GM21529 (cell line): ENCODE results near the gene ARHGEF1.

Source experiments
- ATAC-seq: cut with Tn5 transposase; IDR thresholded peaks from one replicate; pipeline ENCODE4 v1.9.1; 2021; ENCODE audit not compliant: unreplicated experiment

ARHGEF1 gene

DNA sequence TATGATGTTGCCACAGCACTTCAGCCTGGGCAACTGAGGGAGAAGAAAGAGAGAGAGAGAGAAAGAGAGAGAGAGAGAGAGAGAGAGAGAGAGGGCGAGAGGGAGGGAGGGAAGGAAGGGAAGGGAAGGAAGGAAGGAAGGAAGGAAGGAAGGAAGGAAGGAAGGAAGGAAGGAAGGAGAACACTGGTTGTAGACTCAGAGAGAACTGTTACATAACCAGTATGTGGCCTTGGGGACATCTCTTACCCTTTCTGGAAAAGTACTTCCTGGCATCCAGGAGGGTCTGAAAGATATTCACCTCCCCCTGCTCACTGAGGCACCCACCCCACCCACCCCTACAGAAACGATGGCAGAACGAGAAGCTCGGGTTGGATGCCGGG is 2.7 kb upstream of the ARHGEF1 start:
- ATAC-seq = no peak

DNA sequence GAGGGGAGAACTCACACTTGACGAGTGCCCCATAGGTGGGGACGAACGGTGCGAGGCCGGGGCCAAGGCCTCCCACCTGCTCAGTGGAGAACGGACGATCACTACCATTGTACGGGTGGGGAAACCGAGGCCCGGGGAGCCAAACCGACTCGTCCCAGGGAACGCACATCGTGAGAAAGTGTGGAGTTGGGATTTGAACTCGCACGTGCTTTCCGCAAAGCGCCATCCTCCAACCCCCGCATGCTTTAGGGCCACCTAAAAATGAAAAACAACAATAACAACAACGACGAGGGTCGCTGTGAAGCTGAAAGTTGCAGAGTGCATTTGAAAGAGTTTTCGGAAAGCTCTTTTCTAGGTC is 458 bp downstream of the ARHGEF1 start:
- ATAC-seq = no peak

DNA sequence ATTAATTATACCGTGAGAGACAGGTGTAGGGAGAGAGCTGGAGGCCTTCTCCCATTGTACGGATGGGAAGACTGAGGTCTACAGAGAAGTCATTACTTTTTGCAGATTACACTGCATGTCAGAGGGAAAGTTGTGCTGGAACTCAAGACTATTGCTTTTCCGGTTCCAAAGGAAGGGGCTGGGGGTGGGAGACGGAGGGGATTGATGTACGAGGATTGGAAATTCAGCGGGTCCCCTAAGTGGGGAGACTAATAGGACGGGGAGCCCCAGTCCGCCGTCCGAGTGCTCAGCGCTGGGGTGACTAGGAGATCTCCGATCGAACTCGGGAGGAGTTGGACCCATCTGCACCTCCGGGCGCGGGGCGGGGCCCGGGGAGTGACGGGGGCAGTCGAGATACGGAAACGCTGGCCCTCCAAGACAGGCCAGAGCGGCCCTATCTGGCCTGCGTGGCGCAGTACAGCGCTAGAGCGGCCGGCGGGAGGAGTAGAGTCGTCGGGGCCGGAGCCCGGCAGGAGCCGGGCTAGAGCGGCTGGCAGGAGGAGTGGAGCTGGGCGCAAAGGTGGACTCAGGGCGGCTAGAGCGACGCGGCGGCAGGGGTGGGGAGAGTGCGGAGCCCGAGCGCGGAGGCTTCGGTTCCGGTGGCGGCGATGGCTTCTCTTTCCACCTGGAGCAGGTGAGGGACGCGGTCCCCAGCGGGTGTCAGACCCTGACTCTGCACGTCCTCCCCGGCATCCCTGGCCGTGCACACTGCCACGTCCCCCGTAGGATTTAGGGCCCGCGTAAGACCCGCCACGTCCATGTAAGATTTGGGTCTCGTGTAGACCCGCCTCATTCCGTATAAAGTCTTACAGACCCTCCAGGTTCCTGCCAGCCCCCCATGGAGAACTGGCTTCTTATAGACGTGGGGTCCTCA is 1.1 kb downstream of the ARHGEF1 start:
- peak; percentile 78 for ATAC-seq

DNA sequence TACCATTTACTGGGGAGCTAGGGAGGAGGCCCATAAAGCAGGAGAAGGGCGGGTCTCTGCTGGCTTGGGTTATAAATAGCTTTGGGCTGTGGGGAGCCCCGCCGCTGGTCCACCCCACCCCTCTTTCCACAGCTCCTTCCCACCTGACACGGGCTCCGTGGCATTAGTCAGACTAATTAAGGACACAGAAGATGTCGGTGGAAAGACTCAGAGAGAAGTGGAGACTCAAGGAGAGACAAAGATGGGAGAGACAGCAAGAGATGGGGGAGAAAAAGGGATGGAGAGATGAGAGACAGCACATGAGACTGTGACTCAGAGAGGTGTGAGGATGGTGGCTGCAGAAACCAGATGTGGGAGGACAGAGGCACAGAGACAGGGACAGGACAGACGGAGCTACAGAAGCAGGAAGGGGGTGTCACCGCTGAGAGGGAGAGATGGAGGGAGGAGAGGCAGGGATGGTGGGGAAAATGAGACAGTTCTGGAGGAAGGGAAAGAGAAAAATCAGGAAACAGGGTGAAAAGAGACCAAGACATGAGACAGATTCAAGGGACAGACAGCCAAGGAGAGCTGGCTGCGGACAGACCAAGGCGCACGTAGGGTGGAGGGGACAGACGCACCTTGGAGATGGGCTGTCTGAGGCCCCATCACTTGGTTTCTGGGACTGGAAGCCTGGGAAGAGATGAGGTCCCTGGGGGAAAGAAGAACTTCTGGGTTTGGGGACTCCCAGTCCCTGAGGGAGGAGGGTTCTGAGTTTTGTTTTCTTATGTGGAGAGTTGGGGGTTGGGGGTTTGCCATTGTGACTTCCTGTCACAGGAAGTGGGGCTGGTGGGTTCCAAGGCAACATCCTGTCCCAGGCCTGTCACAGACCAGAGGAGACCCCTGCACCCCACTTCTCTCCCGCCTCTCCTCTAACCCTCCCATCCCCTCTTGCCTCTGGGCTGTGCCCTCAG is 4.1 kb downstream of the ARHGEF1 start:
- ATAC-seq = no peak

DNA sequence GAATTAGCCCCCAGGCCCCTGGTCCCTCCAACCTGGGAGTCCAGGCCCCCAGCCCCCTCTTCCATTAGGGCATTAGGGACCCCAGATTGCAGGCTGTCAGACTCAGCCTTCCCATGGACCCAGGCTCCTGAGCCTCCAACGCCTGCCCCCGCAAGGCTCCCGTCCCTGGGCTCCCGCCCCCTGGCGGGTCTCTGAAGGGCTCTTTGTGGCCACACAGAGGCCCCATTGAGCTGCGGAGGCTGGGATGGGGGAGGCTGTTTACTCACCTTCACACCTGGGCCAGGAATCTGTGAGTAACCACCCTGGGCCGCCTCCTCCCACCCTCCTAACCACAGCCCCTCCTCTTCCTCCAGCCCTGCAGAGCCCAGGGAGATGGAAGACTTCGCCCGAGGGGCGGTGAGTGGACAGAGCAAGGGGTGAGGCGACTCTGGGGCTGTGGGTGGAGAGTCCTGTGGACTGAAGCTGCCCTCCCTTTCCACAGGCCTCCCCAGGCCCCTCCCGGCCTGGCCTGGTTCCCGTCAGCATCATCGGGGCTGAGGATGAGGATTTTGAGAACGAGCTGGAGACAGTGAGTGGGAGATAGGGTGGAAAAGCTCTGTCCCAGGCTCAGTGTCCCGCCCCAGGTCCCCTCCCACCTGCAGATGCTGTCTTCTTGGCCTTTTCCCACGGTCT is 4.9 kb downstream of the ARHGEF1 start:
- no peak for ATAC-seq

DNA sequence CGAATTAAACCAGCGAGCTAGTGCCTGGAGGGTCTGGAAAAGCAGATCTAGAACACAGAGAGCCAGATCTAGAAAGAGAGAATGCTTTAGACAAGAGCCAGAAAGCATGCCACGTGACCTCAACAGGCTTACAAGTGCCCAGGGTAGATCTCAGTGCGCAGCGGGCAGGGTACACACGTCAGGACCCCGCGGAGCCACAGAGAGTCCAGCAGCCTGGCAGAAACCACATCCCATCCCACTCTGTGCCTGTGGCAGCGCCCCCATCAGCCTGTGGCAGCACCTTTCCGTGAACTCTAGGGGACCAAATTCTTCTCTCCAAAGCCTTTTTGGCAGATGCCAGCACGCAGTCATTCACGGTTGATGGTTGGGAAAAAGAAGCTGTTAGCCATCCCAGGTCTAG is 5.9 kb downstream of the ARHGEF1 start:
- ATAC-seq = no peak

DNA sequence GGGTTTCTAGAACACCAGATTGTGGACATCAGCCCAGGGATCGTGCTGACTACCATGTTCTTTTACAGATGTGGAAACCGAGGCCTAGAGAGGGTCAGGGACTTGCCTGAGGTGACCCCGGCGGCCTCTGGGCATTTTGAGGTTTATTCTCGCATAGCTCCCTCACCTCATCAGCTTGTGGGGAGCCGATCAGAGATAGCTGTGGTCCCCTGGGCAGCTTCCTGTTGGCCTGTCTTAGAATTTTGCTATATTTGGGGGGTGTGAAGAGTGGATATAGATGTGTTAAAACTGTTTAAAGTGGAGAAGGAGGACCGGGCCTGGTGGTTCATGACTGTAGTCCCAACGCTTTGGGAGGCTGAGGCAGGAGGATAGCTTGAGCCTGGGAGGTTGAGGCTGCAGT is 6.9 kb downstream of the ARHGEF1 start:
- no peak for ATAC-seq

DNA sequence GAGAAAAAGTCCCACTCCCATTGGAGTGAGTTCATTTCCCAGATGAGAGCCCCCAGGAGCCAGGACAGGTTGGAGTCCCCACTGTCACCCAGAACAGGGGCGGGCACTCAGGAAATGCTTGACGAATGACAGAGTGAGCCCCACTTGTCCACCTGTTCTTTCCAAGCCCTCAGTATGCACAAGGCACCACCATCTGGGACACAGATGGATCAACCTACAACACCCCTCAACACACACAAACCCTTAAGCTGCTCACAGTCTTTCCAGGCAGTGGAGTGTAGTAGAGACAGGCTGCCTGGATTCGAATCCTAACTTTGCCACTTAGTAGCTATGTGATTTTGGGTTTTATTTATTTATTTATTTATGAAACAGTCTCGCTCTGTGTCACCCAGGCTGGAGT is 8.0 kb downstream of the ARHGEF1 start:
- no peak for ATAC-seq

DNA sequence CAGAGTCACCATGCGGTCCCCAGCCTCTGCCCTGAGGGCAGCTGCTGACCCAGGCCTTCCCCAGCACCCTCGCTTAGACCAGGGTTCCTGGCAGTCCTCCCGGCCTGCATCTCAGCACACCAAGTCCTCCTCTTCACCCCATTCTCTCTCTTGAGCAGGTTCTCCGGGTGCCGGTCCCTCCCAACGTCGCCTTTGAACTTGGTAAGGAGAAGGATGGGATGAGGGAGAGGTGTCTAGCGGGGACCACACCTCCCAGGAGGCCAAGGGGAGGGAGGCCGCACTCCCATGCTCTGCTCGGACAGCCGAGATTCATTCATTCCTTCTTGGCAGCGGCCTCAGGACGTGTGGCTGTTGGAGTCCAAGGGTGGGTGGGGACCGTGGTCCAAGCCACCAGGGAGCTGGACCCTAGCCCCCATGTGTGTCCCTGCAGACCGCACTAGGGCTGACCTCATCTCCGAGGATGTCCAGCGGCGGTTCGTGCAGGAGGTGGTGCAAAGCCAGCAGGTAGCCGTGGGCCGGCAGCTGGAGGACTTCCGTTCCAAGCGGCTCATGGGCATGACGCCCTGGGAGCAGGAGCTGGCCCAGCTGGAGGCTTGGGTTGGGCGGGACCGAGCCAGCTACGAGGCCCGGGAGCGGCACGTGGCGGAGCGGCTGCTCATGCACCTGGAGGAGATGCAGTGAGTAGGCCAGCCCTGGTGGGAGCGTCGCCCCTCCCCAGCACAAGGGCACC is 9.4 kb downstream of the ARHGEF1 start:
- ATAC-seq = no peak

DNA sequence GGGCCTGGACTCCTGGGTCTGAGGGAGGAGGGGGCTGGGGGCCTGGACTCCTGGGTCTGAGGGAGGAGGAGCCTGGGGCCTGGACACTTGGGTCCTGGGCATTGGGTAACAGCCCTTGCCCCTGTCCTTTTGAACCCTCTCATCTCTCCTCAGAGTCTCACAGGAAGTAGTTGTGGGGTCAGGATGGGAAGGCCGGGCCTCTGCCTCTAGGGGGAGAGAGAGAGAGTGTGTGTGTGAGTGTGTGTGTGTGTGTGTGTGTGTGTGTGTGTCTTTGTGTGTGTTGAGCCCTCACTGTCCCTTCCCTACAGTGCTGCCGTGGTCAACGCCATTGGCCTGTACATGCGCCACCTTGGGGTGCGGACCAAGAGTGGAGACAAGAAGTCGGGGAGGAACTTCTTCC is 10.9 kb downstream of the ARHGEF1 start:
- ATAC-seq = no peak

DNA sequence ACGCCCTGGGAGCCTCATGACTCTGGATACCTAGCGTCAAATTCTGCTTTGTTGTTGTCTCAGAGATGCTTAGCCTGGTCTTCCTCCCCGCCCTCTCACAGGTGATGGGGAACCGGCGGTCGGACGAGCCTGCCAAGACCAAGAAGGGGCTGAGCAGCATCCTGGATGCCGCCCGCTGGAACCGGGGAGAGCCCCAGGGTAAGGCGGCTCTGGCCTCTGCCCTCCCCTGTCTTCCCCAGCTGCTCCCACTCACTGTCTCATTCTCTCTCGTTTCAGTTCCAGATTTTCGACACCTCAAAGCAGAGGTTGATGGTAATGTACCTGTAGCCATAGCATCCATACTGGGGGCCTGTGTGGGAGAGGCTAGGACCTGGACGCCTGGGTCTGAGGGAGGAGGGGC is 11.4 kb downstream of the ARHGEF1 start:
- ATAC-seq = no peak

DNA sequence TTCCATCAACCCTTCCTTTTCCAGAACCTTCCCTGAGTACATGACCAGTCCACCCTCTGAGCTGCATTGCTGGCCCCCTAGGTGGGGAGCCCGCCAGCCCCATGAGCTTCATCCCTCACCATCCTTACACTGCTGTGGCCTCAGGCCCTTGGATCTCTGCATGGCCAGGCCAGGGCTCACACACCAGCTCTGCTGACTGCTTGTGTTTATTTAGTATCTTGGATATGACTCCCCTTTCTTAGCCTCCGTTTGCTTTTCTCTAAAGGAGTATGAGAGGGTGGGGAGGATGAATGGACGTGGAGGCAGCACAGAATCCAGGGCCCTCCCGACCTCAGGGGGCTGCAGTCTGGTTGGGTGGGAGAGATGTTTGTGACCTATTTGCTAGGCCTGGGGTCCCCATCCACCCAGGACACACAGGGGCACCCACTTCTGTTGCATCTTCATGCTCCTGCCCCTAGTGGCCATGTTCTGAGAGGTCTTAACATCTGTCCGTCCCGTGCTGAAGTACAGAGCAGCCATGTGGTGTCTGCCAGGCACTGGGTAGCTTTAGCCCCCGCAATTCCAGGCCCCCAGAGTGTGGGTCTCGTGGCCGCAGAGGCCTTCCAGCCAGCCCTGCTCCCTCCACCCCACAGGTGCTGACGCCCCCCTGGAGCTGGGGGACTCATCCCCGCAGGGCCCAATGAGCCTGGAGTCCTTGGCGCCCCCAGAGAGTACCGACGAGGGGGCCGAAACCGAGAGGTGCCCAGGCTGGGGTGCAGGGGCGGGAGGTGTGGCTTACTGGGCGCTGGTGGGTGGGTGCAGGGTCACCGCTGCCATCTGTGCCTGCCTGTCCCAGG is 13.0 kb downstream of the ARHGEF1 start:
- no peak for ATAC-seq

DNA sequence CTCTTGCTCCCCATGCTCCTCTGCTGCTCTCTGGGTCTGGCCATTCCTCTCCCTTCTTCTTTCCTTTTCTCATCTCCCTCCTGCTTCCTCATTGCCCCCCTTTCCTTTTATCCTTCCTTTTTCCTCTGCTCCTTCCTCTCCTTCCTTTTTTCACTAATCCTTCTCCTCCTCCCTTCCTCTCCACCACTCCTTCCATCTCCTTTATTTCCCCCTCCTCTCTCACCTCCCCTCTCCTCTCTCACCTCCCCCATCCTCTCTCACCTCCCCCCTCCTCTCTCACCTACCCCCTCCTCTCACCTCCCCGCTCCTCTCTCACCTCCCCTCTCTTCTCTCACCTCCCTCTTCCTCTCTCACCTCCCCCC is 13.6 kb downstream of the ARHGEF1 start:
- ATAC-seq = no peak

DNA sequence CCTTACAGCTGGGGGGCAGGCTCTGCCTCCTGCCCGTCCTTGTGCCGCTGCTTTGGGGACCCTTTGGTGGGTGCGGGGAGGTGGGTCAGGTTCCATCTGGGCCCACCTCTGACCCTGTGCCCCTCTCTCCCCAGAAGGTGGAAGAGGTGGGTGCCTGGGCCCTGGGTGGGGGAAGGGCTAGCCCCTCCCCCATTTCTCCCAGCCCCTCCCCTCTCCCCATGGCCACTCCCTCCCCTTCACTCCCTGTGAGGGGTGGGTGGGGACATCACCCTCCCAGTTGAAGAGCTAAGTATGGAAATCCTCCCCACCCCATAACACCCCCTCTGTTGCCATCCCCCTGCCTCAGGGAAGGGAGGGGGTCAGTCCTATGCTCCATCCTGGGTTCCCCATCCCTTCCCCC is 14.2 kb downstream of the ARHGEF1 start:
- ATAC-seq = no peak

DNA sequence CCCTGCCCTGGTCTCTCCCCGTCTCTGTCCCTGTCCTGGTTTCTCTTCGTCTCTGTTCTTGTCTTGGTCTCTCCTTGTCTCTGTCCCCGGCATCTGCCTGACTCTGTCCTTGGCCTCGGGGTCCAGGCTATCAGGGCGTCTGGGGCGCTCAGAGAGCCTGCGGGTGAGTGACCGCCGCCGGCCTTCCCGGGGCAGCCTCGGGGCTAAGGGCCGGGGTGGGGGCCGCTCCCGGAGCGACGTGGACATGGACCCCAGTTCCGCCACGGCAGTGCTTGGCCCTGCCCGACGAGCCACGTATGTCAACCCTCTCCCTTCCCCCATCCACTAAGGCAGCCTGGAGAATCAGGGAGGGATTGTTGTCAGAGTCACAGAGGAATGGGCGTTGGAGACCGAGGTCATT is 14.8 kb downstream of the ARHGEF1 start:
- no peak for ATAC-seq

DNA sequence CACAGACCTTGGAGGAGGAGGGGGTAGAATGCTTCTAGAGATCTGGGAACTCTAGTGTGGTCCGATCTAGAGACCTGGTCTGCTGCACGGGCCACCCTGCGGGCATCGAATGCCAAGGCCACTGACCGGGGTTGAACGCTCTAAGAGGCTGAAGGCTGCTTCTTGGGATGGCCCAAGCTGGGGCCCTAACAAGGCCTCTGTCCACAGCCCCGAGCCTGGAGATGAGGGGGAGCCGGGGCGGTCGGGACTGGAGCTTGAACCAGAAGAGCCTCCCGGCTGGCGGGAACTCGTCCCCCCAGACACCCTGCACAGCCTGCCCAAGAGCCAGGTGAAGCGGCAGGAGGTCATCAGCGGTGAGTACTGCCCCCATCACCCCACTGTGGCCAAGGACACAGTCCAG is 15.3 kb downstream of the ARHGEF1 start:
- ATAC-seq = no peak

DNA sequence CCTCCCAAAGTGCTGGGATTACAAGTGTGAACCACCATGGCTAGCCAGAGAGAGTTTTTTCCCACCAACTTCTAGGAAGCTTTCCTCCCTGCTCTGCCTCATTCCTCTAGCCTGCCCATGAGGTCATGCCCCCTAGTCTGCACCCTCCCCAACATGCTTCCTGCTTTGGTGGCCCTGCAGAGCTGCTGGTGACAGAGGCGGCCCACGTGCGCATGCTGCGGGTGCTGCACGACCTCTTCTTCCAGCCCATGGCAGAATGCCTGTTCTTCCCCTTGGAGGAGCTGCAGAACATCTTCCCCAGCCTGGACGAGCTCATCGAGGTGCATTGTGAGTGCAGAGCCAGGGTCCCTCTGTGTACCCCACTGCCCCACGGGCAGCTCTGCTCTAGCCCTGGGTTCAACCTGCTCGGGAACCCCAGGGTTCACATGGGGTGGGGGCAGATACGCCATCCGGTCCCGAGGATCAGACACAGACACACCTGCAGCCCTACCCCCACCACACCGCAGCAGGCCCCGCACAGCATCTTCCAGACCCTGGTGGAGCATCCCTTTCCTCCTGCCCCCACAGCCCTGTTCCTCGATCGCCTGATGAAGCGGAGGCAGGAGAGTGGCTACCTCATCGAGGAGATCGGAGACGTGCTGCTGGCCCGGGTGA is 18.9 kb downstream of the ARHGEF1 start:
- ATAC-seq = no peak

DNA sequence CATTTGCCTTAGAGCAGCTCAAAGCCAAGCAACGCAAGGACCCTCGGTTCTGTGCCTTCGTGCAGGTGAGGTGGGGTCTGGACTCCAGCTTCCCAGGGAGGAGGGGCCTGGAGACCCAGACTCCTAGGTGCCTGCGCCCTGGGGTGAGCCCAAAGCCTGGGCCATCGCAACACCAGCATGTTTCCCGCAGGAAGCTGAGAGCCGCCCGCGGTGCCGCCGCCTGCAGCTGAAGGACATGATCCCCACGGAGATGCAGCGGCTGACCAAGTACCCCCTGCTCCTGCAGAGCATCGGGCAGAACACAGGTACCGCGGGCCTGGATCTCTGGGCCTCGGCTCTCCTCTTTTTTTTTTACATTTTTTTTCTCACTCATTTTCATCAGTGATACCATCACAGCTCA is 19.6 kb downstream of the ARHGEF1 start:
- no peak for ATAC-seq

DNA sequence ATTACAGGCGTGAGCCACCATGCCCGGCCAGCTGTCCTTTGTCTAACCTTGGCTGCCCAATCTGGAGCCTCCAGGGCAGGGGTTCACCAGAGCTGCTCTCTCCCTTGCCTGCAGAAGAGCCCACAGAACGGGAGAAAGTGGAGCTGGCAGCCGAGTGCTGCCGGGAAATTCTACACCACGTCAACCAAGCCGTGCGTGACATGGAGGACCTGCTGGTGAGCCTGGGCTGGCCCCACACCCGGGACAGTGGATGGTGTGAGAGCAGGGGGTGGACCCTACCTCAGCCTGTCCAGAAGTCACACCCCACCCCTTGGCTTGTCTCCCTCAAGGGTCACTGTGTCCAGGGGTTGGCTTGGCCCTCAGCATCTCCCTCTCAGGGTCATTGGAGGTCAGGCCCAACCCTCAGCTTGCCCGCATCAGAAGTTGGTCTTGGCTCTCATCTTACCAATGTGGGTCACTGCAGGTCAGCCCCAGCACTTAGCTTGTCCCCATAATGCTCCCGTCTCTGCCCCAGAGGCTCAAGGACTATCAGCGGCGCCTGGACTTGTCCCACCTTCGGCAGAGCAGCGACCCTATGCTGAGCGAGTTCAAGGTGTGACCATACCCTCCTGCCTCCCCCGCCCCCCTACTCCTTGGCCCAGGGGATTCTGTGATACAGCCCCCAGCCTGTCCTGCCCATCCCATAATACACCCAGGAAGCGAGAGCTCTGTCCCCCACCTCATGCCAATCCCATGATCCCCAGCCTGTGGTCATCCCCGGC is 20.4 kb downstream of the ARHGEF1 start:
- ATAC-seq = no peak
